Neural cell (in vitro differentiated cells): Measurements from ENCODE around the gene OR6B3. TPM values are rescaled to one million over a fixed set of nuclear protein-coding genes. Genes with fewer than 3 reads are reported as not detected.

Experiments used
- H2AFZ ChIP-seq: fragments of 200-600, 300-800 bp; sonication (generic), shearing (Covaris generic); 2 replicates; pipeline ENCODE4 v1.6.0; 2014; ENCODE audit warnings: low read depth, mild to moderate bottlenecking, antibody characterized with exemption, low read length, moderate library complexity
- H3F3A ChIP-seq: fragments of 200-600 bp; shearing (Covaris generic); 2 replicates; pipeline ENCODE4 v1.6.1; 2016; ENCODE audit warnings: mild to moderate bottlenecking, moderate library complexity, mixed read lengths, antibody characterized with exemption, low read length; ENCODE audit not compliant: insufficient read depth, poor library complexity, severe bottlenecking
- H3K27ac ChIP-seq: fragments of 200-600, 300-800 bp; sonication (generic), shearing (Covaris generic); 2 replicates; pipeline ENCODE4 v1.5.1; 2014; ENCODE audit warnings: mild to moderate bottlenecking, low read length, moderate library complexity
- H3K27me3 ChIP-seq: fragments of 300-800, 200-600 bp; sonication (generic), shearing (Covaris generic); 2 replicates; pipeline ENCODE4 v1.6.0; 2014; ENCODE audit warnings: mild to moderate bottlenecking, low read depth, low read length, moderate library complexity; ENCODE audit not compliant: insufficient read depth
- H3K36me3 ChIP-seq: fragments of 300-800, 200-600 bp; sonication (generic), shearing (Covaris generic); 2 replicates; pipeline ENCODE4 v1.5.1; 2014; ENCODE audit warnings: mild to moderate bottlenecking, antibody characterized with exemption, low read length, moderate library complexity; ENCODE audit not compliant: insufficient read depth
- H3K4me2 ChIP-seq: fragments of 300-800, 200-600 bp; sonication (generic), shearing (Covaris generic); 2 replicates; pipeline ENCODE4 v1.6.0; 2014; ENCODE audit warnings: mild to moderate bottlenecking, low read length
- H3K4me3 ChIP-seq: fragments of 300-800, 200-600 bp; sonication (generic), shearing (Covaris generic); 2 replicates; pipeline ENCODE4 v1.5.1; 2014; ENCODE audit warnings: mild to moderate bottlenecking, low read length, moderate library complexity
- H3K79me2 ChIP-seq: fragments of 200-600 bp; shearing (Covaris generic); replicated peaks from 2 replicates; pipeline ENCODE4 v1.6.0; 2014; ENCODE audit warnings: mild to moderate bottlenecking, low read length, moderate library complexity; ENCODE audit not compliant: insufficient read depth
- H3K9ac ChIP-seq: fragments of 300-800, 200-600 bp; sonication (generic), shearing (Covaris generic); 2 replicates; pipeline ENCODE4 v1.6.1; 2016; ENCODE audit warnings: mild to moderate bottlenecking, low read length, mixed read lengths
- H3K9me2 ChIP-seq: fragments of 200-600 bp; shearing (Covaris generic); 2 replicates; pipeline ENCODE4 v1.6.1; 2016; ENCODE audit warnings: mild to moderate bottlenecking, low read length, mixed read lengths; ENCODE audit not compliant: insufficient read depth
- H3K9me3 ChIP-seq: fragments of 200-600, 300-800 bp; sonication (generic), shearing (Covaris generic); 2 replicates; pipeline ENCODE4 v1.6.1; 2016; ENCODE audit warnings: mild to moderate bottlenecking, mixed run types, low read length, moderate library complexity, mixed read lengths
- H4K20me1 ChIP-seq: fragments of 200-600 bp; shearing (Covaris generic); 2 replicates; pipeline ENCODE4 v1.6.1; 2016; ENCODE audit warnings: mild to moderate bottlenecking, mixed run types; ENCODE audit not compliant: insufficient read depth
- CTCF ChIP-seq: fragments of 450-650 bp; IDR thresholded peaks from 2 replicates; pipeline ENCODE4 v1.5.1; 2014; ENCODE audit warnings: antibody characterized with exemption, mild to moderate bottlenecking, moderate library complexity; ENCODE audit not compliant: poor library complexity, severe bottlenecking
- EP300 ChIP-seq: fragments of 450-650 bp; conservative IDR thresholded peaks from 2 replicates; pipeline ENCODE4 v1.6.1; 2014; ENCODE audit warnings: antibody characterized with exemption, mild to moderate bottlenecking, moderate library complexity; ENCODE audit not compliant: poor library complexity, severe bottlenecking
- EZH2 ChIP-seq: fragments of 200-600, 300-800 bp; shearing (Covaris generic), sonication (generic); IDR thresholded peaks from 2 replicates; pipeline ENCODE4 v1.6.1; 2014; ENCODE audit warnings: antibody characterized with exemption, low read length, borderline replicate concordance, mild to moderate bottlenecking; ENCODE audit not compliant: insufficient read depth, poor library complexity, severe bottlenecking
- MXI1 ChIP-seq: fragments of 450-650 bp; conservative IDR thresholded peaks from 2 replicates; pipeline ENCODE4 v1.6.1; 2014; ENCODE audit warnings: antibody characterized with exemption, mild to moderate bottlenecking; ENCODE audit not compliant: poor library complexity, severe bottlenecking
- POLR2AphosphoS5 ChIP-seq: IDR thresholded peaks from 2 replicates; pipeline ENCODE4 v1.6.1; 2012
- RAD21 ChIP-seq: fragments of 450-650 bp; conservative IDR thresholded peaks from 2 replicates; pipeline ENCODE4 v1.6.1; 2014; ENCODE audit warnings: antibody characterized with exemption, mild to moderate bottlenecking, moderate library complexity
- REST ChIP-seq: IDR thresholded peaks from 2 replicates; pipeline ENCODE4 v1.6.1; 2012; ENCODE audit warnings: borderline replicate concordance
- SMC3 ChIP-seq: fragments of 450-650 bp; conservative IDR thresholded peaks from 2 replicates; pipeline ENCODE4 v1.6.1; 2014; ENCODE audit warnings: antibody characterized with exemption, mild to moderate bottlenecking, moderate library complexity; ENCODE audit not compliant: poor library complexity
- TAF1 ChIP-seq: IDR thresholded peaks from 2 replicates; pipeline ENCODE4 v1.6.1; 2012; ENCODE audit warnings: low read depth
- polyA plus RNA-seq: library from polyadenylated mRNA; depleted of rRNA; stranded (reverse); fragments of >200 nt; gene quantifications from 2 replicates; pipeline ENCODE4 v1.2.3, GENCODE V29; 2014

The OR6B3 gene
- polyA plus RNA-seq, 1 donor from 2014 or later = not detected

- Histone ChIP-seq H2AFZ (no peak overlapping the region), H3K9me2 (no peaks in the 10 kb centered on the region), H3K4me2 (no peak overlapping the region), H4K20me1 (no peaks in the 10 kb centered on the region), H3K27me3 (no peaks in the 10 kb centered on the region), H3K9me3 (no peaks in the 10 kb centered on the region), H3K9ac (no peak overlapping the region), H3K27ac (no peak overlapping the region), H3F3A (no peaks in the 10 kb centered on the region), H3K79me2 (no peaks in the 10 kb centered on the region), H3K36me3 (no peaks in the 10 kb centered on the region), H3K4me3 (no peak overlapping the region)
- TF ChIP-seq EP300 (no peak), EZH2 (no peak), TAF1 (no peak), SMC3 (no peak), RAD21 (no peak), MXI1 (no peak), CTCF (no peak), POLR2AphosphoS5 (no peak), REST (no peak)
Observed at GRCh38 chr2:239997686-239998409, 55.5 kb downstream of the OR6B3 start.

Other genes with a start within 250 kb of the OR6B3 start
- gene NDUFA10, start 28.2 kb downstream of the OR6B3 start, polyA plus RNA-seq = 109 and 133 TPM in 2 replicates
- gene OR6B2, start 23.1 kb downstream of the OR6B3 start, polyA plus RNA-seq = not detected in 2 replicates
- gene COPS9, start 82.8 kb upstream of the OR6B3 start, polyA plus RNA-seq = 295 and 359 TPM in 2 replicates
- gene OTOS, start 87.1 kb upstream of the OR6B3 start, polyA plus RNA-seq = not detected in 2 replicates